ENCODE data around the gene KERA.

DNA sequence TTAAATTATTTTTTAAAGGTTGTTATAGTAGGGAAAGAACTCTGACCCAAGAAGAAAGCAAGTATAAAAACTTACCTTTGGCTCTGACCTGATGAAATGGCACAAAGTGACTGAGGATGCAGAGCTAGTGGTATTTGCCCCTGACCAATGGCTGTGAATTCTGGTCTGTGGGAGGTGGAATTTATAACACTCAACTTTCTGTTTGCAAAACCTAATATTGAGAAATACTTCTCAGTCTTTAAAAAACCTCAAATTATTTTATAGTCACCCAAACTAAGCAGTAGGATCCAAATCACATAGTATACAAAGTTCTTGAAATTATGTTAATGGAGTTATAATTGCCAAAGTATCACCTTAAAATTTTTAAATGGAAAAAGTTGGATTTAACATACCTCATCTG is 53.0 kb downstream of the KERA start, which contains the start of gene EPYC:
- no peak for TF ChIP-seq POLR2A (IDR thresholded peaks at IDR 0.05)
- TF ChIP-seq, protein P1, sequence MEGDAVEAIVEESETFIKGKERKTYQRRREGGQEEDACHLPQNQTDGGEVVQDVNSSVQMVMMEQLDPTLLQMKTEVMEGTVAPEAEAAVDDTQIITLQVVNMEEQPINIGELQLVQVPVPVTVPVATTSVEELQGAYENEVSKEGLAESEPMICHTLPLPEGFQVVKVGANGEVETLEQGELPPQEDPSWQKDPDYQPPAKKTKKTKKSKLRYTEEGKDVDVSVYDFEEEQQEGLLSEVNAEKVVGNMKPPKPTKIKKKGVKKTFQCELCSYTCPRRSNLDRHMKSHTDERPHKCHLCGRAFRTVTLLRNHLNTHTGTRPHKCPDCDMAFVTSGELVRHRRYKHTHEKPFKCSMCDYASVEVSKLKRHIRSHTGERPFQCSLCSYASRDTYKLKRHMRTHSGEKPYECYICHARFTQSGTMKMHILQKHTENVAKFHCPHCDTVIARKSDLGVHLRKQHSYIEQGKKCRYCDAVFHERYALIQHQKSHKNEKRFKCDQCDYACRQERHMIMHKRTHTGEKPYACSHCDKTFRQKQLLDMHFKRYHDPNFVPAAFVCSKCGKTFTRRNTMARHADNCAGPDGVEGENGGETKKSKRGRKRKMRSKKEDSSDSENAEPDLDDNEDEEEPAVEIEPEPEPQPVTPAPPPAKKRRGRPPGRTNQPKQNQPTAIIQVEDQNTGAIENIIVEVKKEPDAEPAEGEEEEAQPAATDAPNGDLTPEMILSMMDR (IDR thresholded peaks at IDR 0.05), result no peak
- TF ChIP-seq EP300 (IDR thresholded peaks at IDR 0.05; ENCODE audit: low read depth), result no peak
- no peak for TF ChIP-seq POLR2AphosphoS5 (IDR thresholded peaks at IDR 0.05)
